T-helper 2 cell treated with Interferon-gamma antibody and Interleukin-4, amounts not matched to agents 5 μg/mL and 100 μg/mL, for 36 hours (primary cell): Measurements from ENCODE around the gene NFKBIE.

ENCODE experiments used
- DNase-seq: peaks from one replicate; pipeline ENCODE4 v3.0.0; 2021; ENCODE audit warnings: low spot score
- H3K27ac Mint-ChIP-seq: one replicate; pipeline ENCODE4 v1.8.0; 2021; ENCODE audit warnings: mild to moderate bottlenecking, mixed read lengths
- H3K27me3 Mint-ChIP-seq: one replicate; pipeline ENCODE4 v1.8.0; 2021; ENCODE audit warnings: low read depth, mixed read lengths
- H3K36me3 Mint-ChIP-seq: one replicate; pipeline ENCODE4 v1.8.0; 2021; ENCODE audit warnings: low read depth, mixed read lengths
- H3K4me1 Mint-ChIP-seq: one replicate; pipeline ENCODE4 v1.8.0; 2021; ENCODE audit warnings: low read depth, mixed read lengths
- H3K4me3 Mint-ChIP-seq: one replicate; pipeline ENCODE4 v1.8.0; 2022; ENCODE audit warnings: mild to moderate bottlenecking, moderate library complexity, mixed read lengths
- H3K9me3 Mint-ChIP-seq: one replicate; pipeline ENCODE4 v1.8.0; 2021; ENCODE audit warnings: mixed read lengths

The NFKBIE gene

GRCh38 chr6:44253307-44254101 lies 11.8 kb downstream of the NFKBIE start:
- Mint-ChIP-seq H3K4me1 (peaks cover 59% of the 10 kb centered on the region), H3K9me3 (no peaks in the 10 kb centered on the region), H3K36me3 (peaks cover 79% of the 10 kb centered on the region), H3K4me3 (peak overlapping the region; percentile 13), H3K27ac (peak overlapping the region; percentile 19), H3K27me3 (no peaks in the 10 kb centered on the region)
- peak; percentile 59 for DNase-seq

DNA sequence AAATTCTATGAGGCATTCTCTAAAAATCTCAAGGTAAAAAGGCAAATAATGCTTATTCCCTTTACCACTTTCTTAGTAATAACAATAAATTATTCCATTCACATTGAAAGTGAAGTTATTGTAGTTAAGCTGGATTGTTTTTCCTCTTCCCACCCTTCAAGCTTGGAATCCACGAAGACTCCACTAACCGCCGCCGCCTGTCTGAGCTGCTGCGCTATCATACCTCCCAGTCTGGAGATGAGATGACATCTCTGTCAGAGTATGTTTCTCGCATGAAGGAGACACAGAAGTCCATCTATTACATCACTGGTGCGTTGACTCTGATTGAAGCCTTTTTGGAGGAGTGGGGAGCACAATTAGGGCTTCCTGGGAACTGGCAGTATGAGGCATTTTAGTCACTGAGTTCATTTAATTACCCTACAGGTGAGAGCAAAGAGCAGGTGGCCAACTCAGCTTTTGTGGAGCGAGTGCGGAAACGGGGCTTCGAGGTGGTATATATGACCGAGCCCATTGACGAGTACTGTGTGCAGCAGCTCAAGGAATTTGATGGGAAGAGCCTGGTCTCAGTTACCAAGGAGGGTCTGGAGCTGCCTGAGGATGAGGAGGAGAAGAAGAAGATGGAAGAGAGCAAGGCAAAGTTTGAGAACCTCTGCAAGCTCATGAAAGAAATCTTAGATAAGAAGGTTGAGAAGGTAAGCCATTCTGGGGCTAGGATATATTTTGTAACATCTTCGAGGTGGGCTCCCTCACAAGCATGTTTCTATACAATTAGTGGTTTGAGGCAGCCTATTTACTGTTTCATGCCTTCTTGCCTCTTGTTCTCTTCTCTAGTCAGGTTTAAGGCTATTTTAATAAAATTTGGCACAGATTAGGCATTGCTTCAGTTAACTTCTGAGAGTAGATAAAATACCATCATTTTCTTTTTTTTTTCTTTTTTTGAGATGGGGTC lies 13.5 kb downstream of the NFKBIE start:
- Mint-ChIP-seq H3K36me3 (peaks cover 84% of the 10 kb centered on the region), H3K27me3 (peaks cover 2% of the 10 kb centered on the region), H3K4me1 (peaks cover 55% of the 10 kb centered on the region)

GRCh38 chr6:44250718-44251123 lies 14.6 kb downstream of the NFKBIE start:
- no peak overlapping the region for H3K4me3 Mint-ChIP-seq
- peaks cover 2% of the 10 kb centered on the region for H3K27me3 Mint-ChIP-seq
- no peak overlapping the region for H3K27ac Mint-ChIP-seq
- H3K9me3 Mint-ChIP-seq: no peaks in the 10 kb centered on the region
- DNase-seq: no peak
- H3K4me1 Mint-ChIP-seq: peaks cover 45% of the 10 kb centered on the region
- peaks cover 82% of the 10 kb centered on the region for H3K36me3 Mint-ChIP-seq

More for the DNA sequence above, 13.5 kb downstream of the NFKBIE start:
- no peaks in the 10 kb centered on the region for H3K9me3 Mint-ChIP-seq
- H3K4me3 Mint-ChIP-seq: no peak overlapping the region
- DNase-seq: no peak
- peak overlapping the region; percentile 50 for H3K27ac Mint-ChIP-seq

DNA sequence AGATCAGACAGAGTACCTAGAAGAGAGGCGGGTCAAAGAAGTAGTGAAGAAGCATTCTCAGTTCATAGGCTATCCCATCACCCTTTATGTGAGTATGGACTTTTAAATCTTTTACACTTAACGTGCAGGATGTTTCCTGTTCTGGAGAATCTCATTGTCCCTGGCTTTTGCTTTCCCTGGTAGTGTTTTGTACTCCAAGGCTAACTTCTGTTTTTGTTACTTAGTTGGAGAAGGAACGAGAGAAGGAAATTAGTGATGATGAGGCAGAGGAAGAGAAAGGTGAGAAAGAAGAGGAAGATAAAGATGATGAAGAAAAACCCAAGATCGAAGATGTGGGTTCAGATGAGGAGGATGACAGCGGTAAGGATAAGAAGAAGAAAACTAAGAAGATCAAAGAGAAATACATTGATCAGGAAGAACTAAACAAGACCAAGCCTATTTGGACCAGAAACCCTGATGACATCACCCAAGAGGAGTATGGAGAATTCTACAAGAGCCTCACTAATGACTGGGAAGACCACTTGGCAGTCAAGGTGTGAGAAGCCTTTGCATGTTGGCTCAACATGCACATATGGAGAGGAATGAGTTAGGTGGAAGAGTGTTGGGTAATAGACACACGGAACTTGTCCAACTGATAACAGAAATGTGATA lies 15.2 kb downstream of the NFKBIE start:
- H3K27ac Mint-ChIP-seq: peak overlapping the region; percentile 4
- H3K36me3 Mint-ChIP-seq: peaks cover 77% of the 10 kb centered on the region

DNA sequence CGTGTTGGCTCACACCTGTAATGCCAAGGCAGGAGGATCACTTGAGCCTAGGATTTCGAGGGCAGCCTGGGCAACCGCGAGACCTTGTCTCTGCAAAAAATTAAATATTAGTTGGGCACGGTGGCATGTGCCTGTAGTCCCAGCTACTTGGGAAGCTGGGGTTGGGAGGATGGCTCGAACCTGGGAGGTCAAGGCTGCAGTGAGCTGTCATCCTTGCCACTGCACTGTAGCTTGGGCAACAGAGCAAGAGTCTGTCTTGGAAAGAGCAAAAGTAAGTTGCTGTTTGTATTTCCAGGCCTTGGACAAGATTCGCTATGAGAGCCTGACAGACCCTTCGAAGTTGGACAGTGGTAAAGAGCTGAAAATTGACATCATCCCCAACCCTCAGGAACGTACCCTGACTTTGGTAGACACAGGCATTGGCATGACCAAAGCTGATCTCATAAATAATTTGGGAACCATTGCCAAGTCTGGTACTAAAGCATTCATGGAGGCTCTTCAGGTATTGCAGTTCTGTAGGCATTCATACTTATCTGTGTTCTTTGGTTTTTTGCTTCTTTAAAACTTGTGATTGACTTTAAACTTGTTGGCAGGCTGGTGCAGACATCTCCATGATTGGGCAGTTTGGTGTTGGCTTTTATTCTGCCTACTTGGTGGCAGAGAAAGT lies 16.1 kb downstream of the NFKBIE start:
- H3K27me3 Mint-ChIP-seq: peaks cover 2% of the 10 kb centered on the region
- peak overlapping the region; percentile 98 for H3K4me3 Mint-ChIP-seq
- no peak for DNase-seq
- no peaks in the 10 kb centered on the region for H3K9me3 Mint-ChIP-seq
- H3K36me3 Mint-ChIP-seq: peaks cover 69% of the 10 kb centered on the region
- H3K27ac Mint-ChIP-seq: peak overlapping the region; percentile 97
- H3K4me1 Mint-ChIP-seq: peaks cover 45% of the 10 kb centered on the region

More for the DNA sequence above, 15.2 kb downstream of the NFKBIE start:
- Mint-ChIP-seq H3K4me3 (peak overlapping the region; percentile 98), H3K27me3 (peaks cover 2% of the 10 kb centered on the region), H3K4me1 (peaks cover 45% of the 10 kb centered on the region), H3K9me3 (no peaks in the 10 kb centered on the region)
- DNase-seq: no peak

- peak overlapping the region; percentile 97 for H3K27ac Mint-ChIP-seq
- DNase-seq: no peak
- no peaks in the 10 kb centered on the region for H3K9me3 Mint-ChIP-seq
- H3K27me3 Mint-ChIP-seq: peaks cover 2% of the 10 kb centered on the region
- H3K4me3 Mint-ChIP-seq: peak overlapping the region; percentile 98
- peaks cover 64% of the 10 kb centered on the region for H3K36me3 Mint-ChIP-seq
- H3K4me1 Mint-ChIP-seq: peaks cover 41% of the 10 kb centered on the region
These were observed 16.8 kb downstream of the NFKBIE start for GRCh38 chr6:44248579-44248978.

DNA sequence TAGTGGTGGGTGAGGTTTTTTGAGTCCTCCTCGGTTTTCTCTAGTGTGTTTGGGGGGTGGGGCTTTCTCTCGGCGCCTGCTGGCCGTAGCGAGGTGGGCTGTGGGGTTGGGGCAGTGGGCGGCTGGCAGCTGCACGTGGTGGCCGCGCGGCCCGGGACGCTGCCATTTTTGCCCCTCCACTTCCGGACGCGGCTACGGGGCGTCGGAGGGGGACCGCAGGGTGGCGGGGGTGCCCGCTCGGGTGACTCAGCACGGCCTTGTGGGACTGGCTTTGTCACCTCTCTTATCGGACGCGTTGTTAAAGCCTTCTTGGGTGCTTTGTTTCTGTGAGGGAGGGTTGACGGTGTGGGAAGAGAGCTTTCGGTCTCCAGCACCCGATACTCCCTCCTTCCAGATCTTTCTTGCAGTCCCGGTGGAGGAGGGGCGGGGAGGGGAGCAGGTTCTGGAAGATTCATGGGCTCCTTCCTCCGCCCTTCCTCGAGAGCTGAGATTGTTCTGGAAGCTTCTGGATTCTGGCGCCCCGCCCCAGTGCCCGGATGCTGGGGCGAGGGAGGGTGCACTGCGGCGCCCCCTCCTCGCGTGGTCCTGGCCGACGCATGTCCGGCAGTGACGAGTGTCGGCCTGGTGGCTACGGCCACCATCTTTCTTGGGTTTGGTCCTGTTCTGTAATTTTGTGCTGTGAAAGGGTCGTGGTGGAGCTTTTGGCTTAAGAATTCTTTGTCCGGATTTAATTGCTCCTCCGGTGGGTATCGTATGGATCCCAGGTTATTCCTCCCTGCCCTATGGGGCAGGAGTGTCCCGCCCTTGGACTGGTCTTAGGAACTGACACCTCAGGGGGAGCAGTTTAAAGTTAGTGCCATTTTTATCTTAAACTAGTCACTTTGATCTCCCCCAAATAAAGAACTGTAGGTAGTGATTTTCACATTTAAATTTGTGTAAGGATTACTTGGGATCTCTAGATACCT lies 17.7 kb downstream of the NFKBIE start:
- peak overlapping the region; percentile 98 for H3K4me3 Mint-ChIP-seq
- peak overlapping the region; percentile 97 for H3K27ac Mint-ChIP-seq
- peaks cover 33% of the 10 kb centered on the region for H3K4me1 Mint-ChIP-seq
- peaks cover 2% of the 10 kb centered on the region for H3K27me3 Mint-ChIP-seq
- H3K9me3 Mint-ChIP-seq: no peaks in the 10 kb centered on the region
- peaks cover 54% of the 10 kb centered on the region for H3K36me3 Mint-ChIP-seq
- DNase-seq: peak; percentile 86

GRCh38 chr6:44246663-44247337 lies 18.6 kb downstream of the NFKBIE start, which contains the start of gene HSP90AB1:
HSP90AB1 (plus strand) TSS chr6:44247101; CDS start chr6:44248630, 1,529 bp downstream.
- H3K9me3 Mint-ChIP-seq: no peaks in the 10 kb centered on the region
- peaks cover 46% of the 10 kb centered on the region for H3K36me3 Mint-ChIP-seq
- peak within 1 kb of the TSS; percentile 98 for H3K4me3 Mint-ChIP-seq
- peaks cover 2% of the 10 kb centered on the region for H3K27me3 Mint-ChIP-seq
- DNase-seq: peak; percentile 98
- H3K4me1 Mint-ChIP-seq: peaks cover 31% of the 10 kb centered on the region
- peak within 1 kb of the TSS; percentile 97 for H3K27ac Mint-ChIP-seq

DNA sequence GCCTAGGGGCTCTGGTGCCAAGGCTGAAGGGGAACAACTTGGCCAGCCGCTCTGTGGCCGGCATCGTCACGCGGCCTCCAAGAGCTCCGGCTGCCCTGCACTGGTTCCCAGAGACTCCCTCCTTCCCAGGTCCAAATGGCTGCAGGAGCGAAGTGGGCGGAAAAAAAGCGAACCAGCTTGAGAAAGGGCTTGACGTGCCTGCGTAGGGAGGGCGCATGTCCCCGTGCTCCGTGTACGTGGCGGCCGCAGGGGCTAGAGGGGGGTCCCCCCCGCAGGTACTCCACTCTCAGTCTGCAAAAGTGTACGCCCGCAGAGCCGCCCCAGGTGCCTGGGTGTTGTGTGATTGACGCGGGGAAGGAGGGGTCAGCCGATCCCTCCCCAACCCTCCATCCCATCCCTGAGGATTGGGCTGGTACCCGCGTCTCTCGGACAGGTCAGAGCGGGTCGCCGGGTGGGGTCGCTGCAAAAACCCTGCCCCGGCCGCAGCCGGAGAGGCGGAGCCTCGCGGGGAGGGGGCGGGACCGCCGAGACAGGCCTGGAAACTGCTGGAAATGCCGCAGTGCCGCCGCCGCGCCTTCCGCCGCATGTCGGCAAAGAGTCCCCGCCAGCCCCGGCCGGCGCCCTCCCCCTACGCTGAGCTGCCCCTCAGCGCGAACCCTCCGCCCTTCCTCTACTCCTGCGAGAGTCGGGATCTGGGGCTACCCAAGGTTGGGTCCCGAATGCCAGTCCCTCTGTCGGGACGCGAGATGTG lies 19.3 kb downstream of the NFKBIE start:
- peak overlapping the region; percentile 97 for H3K27ac Mint-ChIP-seq
- peak; percentile 91 for DNase-seq
- H3K36me3 Mint-ChIP-seq: peaks cover 40% of the 10 kb centered on the region
- H3K4me1 Mint-ChIP-seq: peaks cover 29% of the 10 kb centered on the region
- peaks cover 2% of the 10 kb centered on the region for H3K27me3 Mint-ChIP-seq
- H3K9me3 Mint-ChIP-seq: no peaks in the 10 kb centered on the region
- H3K4me3 Mint-ChIP-seq: peak overlapping the region; percentile 98

- Mint-ChIP-seq H3K27me3 (peaks cover 2% of the 10 kb centered on the region), H3K4me3 (peak overlapping the region; percentile 98), H3K27ac (peak overlapping the region; percentile 80), H3K4me1 (peaks cover 29% of the 10 kb centered on the region), H3K9me3 (no peaks in the 10 kb centered on the region), H3K36me3 (peaks cover 33% of the 10 kb centered on the region)
- no peak for DNase-seq
These were observed 19.9 kb downstream of the NFKBIE start for GRCh38 chr6:44245391-44245911.

DNA sequence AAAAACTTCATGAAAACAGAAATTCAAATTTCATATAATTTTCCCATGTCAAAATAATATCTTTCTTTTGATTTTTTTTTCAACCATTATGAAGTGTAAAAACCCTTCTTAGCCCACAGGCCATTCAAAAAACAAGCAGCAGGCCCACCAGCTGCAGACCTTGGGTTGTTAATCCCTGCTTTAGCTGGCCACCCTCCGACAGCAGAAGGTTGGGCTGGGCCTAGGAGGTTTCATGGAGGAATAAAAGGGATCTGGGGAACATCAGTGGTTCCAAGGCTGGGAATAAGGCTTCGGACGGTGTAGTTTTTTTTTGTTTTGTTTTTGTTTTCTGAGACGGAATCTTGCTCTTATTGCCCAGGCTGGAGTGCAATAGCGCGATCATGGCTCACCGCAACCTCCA lies 22.0 kb downstream of the NFKBIE start:
- Mint-ChIP-seq H3K27ac (no peak overlapping the region), H3K27me3 (peaks cover 2% of the 10 kb centered on the region), H3K4me1 (peaks cover 12% of the 10 kb centered on the region), H3K9me3 (no peaks in the 10 kb centered on the region), H3K4me3 (no peak overlapping the region), H3K36me3 (peaks cover 12% of the 10 kb centered on the region)
- no peak for DNase-seq
